ENCODE results near the gene XG. TPM values are rescaled to one million over a fixed set of nuclear protein-coding genes. Genes with fewer than 3 reads are reported as not detected.

Gene XG
- total RNA-seq, 2 experiments from 2014 or later: not detected

GRCh38 chrX:2840961-2841360 is 89.1 kb downstream of the XG start:
- no peak for ATAC-seq

GRCh38 chrX:2841537-2841936 is 89.7 kb downstream of the XG start:
- Mint-ChIP-seq H3K36me3 (ENCODE audit: low read depth) (no peaks in the 10 kb centered on the region), H3K4me3 (no peak overlapping the region), H3K4me1 (ENCODE audit: low read depth) (no peaks in the 10 kb centered on the region), H3K27me3 (ENCODE audit: low read depth) (no peaks in the 10 kb centered on the region), H3K9me3 (ENCODE audit: insufficient read depth) (peaks cover 16% of the 10 kb centered on the region), H3K27ac (no peak overlapping the region)
- ChIA-PET CTCF (no interaction called here), POLR2A (no interaction called here)
- ATAC-seq: no peak
- DNase-seq: no peak

More at GRCh38 chrX:2840961-2841360, 89.1 kb downstream of the XG start:
- Mint-ChIP-seq H3K4me3 (no peak overlapping the region), H3K27me3 (ENCODE audit: low read depth) (no peaks in the 10 kb centered on the region), H3K27ac (no peak overlapping the region), H3K9me3 (ENCODE audit: insufficient read depth) (peaks cover 16% of the 10 kb centered on the region), H3K36me3 (ENCODE audit: low read depth) (no peaks in the 10 kb centered on the region), H3K4me1 (ENCODE audit: low read depth) (no peaks in the 10 kb centered on the region)
- no peak for DNase-seq
- ChIA-PET POLR2A (no interaction called here), CTCF (no interaction called here)

GRCh38 chrX:2846992-2847391 is 95.2 kb downstream of the XG start:
- no peak overlapping the region for H3K4me3 Mint-ChIP-seq
- POLR2A ChIA-PET: no interaction called here
- no peaks in the 10 kb centered on the region for H3K9me3 Mint-ChIP-seq (ENCODE audit: insufficient read depth)
- ATAC-seq (no peak), DNase-seq (no peak)
- no peaks in the 10 kb centered on the region for H3K4me1 Mint-ChIP-seq (ENCODE audit: low read depth)
- no peak overlapping the region for H3K27ac Mint-ChIP-seq
- H3K36me3 Mint-ChIP-seq (ENCODE audit: low read depth): no peaks in the 10 kb centered on the region
- H3K27me3 Mint-ChIP-seq (ENCODE audit: low read depth): no peaks in the 10 kb centered on the region
- CTCF ChIA-PET: no interaction called here

- no peaks in the 10 kb centered on the region for H3K27me3 Mint-ChIP-seq (ENCODE audit: low read depth)
- ChIA-PET POLR2A (no interaction called here), CTCF (no interaction called here)
- H3K4me3 Mint-ChIP-seq: no peak overlapping the region
- no peaks in the 10 kb centered on the region for H3K36me3 Mint-ChIP-seq (ENCODE audit: low read depth)
- no peak overlapping the region for H3K27ac Mint-ChIP-seq
- no peaks in the 10 kb centered on the region for H3K4me1 Mint-ChIP-seq (ENCODE audit: low read depth)
- DNase-seq (no peak), ATAC-seq (no peak)
- no peaks in the 10 kb centered on the region for H3K9me3 Mint-ChIP-seq (ENCODE audit: insufficient read depth)
Observed at GRCh38 chrX:2848871-2849301, 97.0 kb downstream of the XG start.

- no peaks in the 10 kb centered on the region for H3K27me3 Mint-ChIP-seq (ENCODE audit: low read depth)
- no peaks in the 10 kb centered on the region for H3K9me3 Mint-ChIP-seq (ENCODE audit: insufficient read depth)
- ATAC-seq (no peak), DNase-seq (no peak)
- no peak overlapping the region for H3K27ac Mint-ChIP-seq
- H3K4me3 Mint-ChIP-seq: no peak overlapping the region
- CTCF ChIA-PET: no interaction called here
- POLR2A ChIA-PET: no interaction called here
- H3K36me3 Mint-ChIP-seq (ENCODE audit: low read depth): no peaks in the 10 kb centered on the region
- H3K4me1 Mint-ChIP-seq (ENCODE audit: low read depth): no peaks in the 10 kb centered on the region
Observed at GRCh38 chrX:2854918-2855317, 103.1 kb downstream of the XG start.

GRCh38 chrX:2855761-2856160 is 103.9 kb downstream of the XG start:
- H3K36me3 Mint-ChIP-seq (ENCODE audit: low read depth): no peaks in the 10 kb centered on the region

GRCh38 chrX:2857566-2857965 is 105.7 kb downstream of the XG start:
- Mint-ChIP-seq H3K4me3 (no peak overlapping the region), H3K27ac (no peak overlapping the region), H3K9me3 (ENCODE audit: insufficient read depth) (no peaks in the 10 kb centered on the region), H3K4me1 (ENCODE audit: low read depth) (no peaks in the 10 kb centered on the region), H3K36me3 (ENCODE audit: low read depth) (no peaks in the 10 kb centered on the region), H3K27me3 (ENCODE audit: low read depth) (no peaks in the 10 kb centered on the region)
- ChIA-PET CTCF (no interaction called here), POLR2A (no interaction called here)
- DNase-seq: no peak
- no peak for ATAC-seq

More at GRCh38 chrX:2855761-2856160, 103.9 kb downstream of the XG start:
- Mint-ChIP-seq H3K27me3 (ENCODE audit: low read depth) (no peaks in the 10 kb centered on the region), H3K4me3 (no peak overlapping the region), H3K9me3 (ENCODE audit: insufficient read depth) (no peaks in the 10 kb centered on the region), H3K27ac (no peak overlapping the region), H3K4me1 (ENCODE audit: low read depth) (no peaks in the 10 kb centered on the region)
- ChIA-PET POLR2A (no interaction called here), CTCF (no interaction called here)
- ATAC-seq (no peak), DNase-seq (no peak)

GRCh38 chrX:2859197-2859797 is 107.5 kb downstream of the XG start:
- ATAC-seq (no peak), DNase-seq (no peak)
- no peaks in the 10 kb centered on the region for H3K27me3 Mint-ChIP-seq (ENCODE audit: low read depth)
- no peaks in the 10 kb centered on the region for H3K36me3 Mint-ChIP-seq (ENCODE audit: low read depth)
- H3K4me3 Mint-ChIP-seq: no peak overlapping the region
- H3K9me3 Mint-ChIP-seq (ENCODE audit: insufficient read depth): no peaks in the 10 kb centered on the region
- CTCF ChIA-PET: no interaction called here
- POLR2A ChIA-PET: no interaction called here
- H3K4me1 Mint-ChIP-seq (ENCODE audit: low read depth): no peaks in the 10 kb centered on the region
- no peak overlapping the region for H3K27ac Mint-ChIP-seq

GRCh38 chrX:2862404-2862803 is 110.6 kb downstream of the XG start:
- Mint-ChIP-seq H3K27me3 (ENCODE audit: low read depth) (no peaks in the 10 kb centered on the region), H3K4me1 (ENCODE audit: low read depth) (no peaks in the 10 kb centered on the region), H3K9me3 (ENCODE audit: insufficient read depth) (no peaks in the 10 kb centered on the region), H3K36me3 (ENCODE audit: low read depth) (no peaks in the 10 kb centered on the region), H3K4me3 (no peak overlapping the region), H3K27ac (no peak overlapping the region)
- DNase-seq (no peak), ATAC-seq (no peak)
- ChIA-PET POLR2A (no interaction called here), CTCF (no interaction called here)

- no peaks in the 10 kb centered on the region for H3K9me3 Mint-ChIP-seq (ENCODE audit: insufficient read depth)
- ATAC-seq (no peak), DNase-seq (no peak)
- no peaks in the 10 kb centered on the region for H3K4me1 Mint-ChIP-seq (ENCODE audit: low read depth)
- no peak overlapping the region for H3K4me3 Mint-ChIP-seq
- ChIA-PET POLR2A (no interaction called here), CTCF (no interaction called here)
- H3K27ac Mint-ChIP-seq: no peak overlapping the region
- no peaks in the 10 kb centered on the region for H3K27me3 Mint-ChIP-seq (ENCODE audit: low read depth)
- H3K36me3 Mint-ChIP-seq (ENCODE audit: low read depth): no peaks in the 10 kb centered on the region
Observed at GRCh38 chrX:2863646-2864045, 111.8 kb downstream of the XG start.

Other genes starting within 250 kb of the XG start
- 100 to 1,000 TPM; 208 to 219 TPM for gene CD99, start 60.7 kb upstream of the XG start, total RNA-seq
- gene GYG2, start 76.9 kb downstream of the XG start, total RNA-seq: not detected
- 1 to 10 TPM; 1.6 to 2.5 TPM for gene ARSD, start 177.3 kb downstream of the XG start, total RNA-seq